Type B pancreatic cell (in vitro differentiated cells): ENCODE results near the gene RAB7A. TPM values are rescaled to one million over a fixed set of nuclear protein-coding genes. Genes with fewer than 3 reads are reported as not detected.

Source experiments
- DNase-seq: peaks from one replicate; pipeline ENCODE4 v3.0.0; 2021; ENCODE audit warnings: mixed read lengths; ENCODE audit not compliant: unreplicated experiment; ENCODE audit errors: extremely low spot score
- H3K27ac Mint-ChIP-seq: 2 replicates; pipeline ENCODE4 v1.8.0; 2021; ENCODE audit warnings: mild to moderate bottlenecking, mixed read lengths
- H3K27me3 Mint-ChIP-seq: 2 replicates; pipeline ENCODE4 v1.8.0; 2021; ENCODE audit warnings: mixed read lengths
- H3K36me3 Mint-ChIP-seq: 2 replicates; pipeline ENCODE4 v1.8.0; 2021; ENCODE audit warnings: mixed read lengths
- H3K4me1 Mint-ChIP-seq: one replicate; pipeline ENCODE4 v1.8.0; 2021; ENCODE audit warnings: mixed read lengths; ENCODE audit not compliant: unreplicated experiment
- H3K4me3 Mint-ChIP-seq: 2 replicates; pipeline ENCODE4 v1.8.0; 2021; ENCODE audit warnings: mild to moderate bottlenecking, mixed read lengths
- H3K9me3 Mint-ChIP-seq: 2 replicates; pipeline ENCODE4 v1.8.0; 2021; ENCODE audit warnings: mixed read lengths
- CTCF ChIP-seq: fragments of 200-600 bp; sonication (generic); conservative IDR thresholded peaks from 2 replicates; pipeline ENCODE4 v1.5.0; 2021; ENCODE audit warnings: antibody characterized with exemption, mild to moderate bottlenecking
- total RNA-seq: library from RNA; stranded (reverse); gene quantifications from 2 replicates; pipeline ENCODE4 v1.2.1, GENCODE V29; 2021; ENCODE audit warnings: low replicate concordance

The RAB7A gene
- total RNA-seq, 1 donor from 2014 or later: 157 TPM

- H3K27me3 Mint-ChIP-seq: no peaks in the 10 kb centered on the region
- no peak for DNase-seq
- no peak for TF ChIP-seq CTCF
- peaks cover 10% of the 10 kb centered on the region for H3K4me1 Mint-ChIP-seq
- H3K9me3 Mint-ChIP-seq: peaks cover 5% of the 10 kb centered on the region
- H3K36me3 Mint-ChIP-seq: peaks cover 20% of the 10 kb centered on the region
- no peak overlapping the region for H3K4me3 Mint-ChIP-seq
- H3K27ac Mint-ChIP-seq: no peak overlapping the region
Measured at GRCh38 chr3:128760881-128761280, 34.9 kb downstream of the RAB7A start.

DNA sequence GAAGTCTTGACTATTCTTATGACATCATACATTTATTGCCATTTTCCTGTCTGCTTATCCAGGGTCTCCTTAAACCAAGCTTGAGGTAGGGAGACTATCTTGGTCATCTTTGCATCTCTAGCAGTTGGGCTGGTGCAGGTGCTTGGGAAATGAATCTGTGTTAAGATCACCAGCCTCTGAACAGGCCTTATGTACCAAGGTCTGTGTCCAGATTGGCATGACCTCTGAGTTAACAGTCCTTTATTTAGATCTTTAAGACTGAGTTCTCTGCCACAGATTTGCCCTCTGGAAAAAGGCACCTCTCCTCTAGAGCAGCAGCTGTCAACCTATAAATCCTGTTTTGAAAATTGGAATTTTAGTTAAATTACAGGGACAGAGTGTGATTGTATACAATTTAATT is 35.4 kb downstream of the RAB7A start:
- Mint-ChIP-seq H3K9me3 (peaks cover 5% of the 10 kb centered on the region), H3K4me1 (peaks cover 14% of the 10 kb centered on the region), H3K36me3 (peaks cover 20% of the 10 kb centered on the region), H3K27me3 (no peaks in the 10 kb centered on the region), H3K27ac (no peak overlapping the region), H3K4me3 (no peak overlapping the region)
- DNase-seq: no peak
- TF ChIP-seq CTCF: no peak

- Mint-ChIP-seq H3K27me3 (no peaks in the 10 kb centered on the region), H3K27ac (no peak overlapping the region), H3K36me3 (peaks cover 17% of the 10 kb centered on the region), H3K4me3 (no peak overlapping the region), H3K9me3 (no peaks in the 10 kb centered on the region), H3K4me1 (peaks cover 24% of the 10 kb centered on the region)
- no peak for DNase-seq
- TF ChIP-seq CTCF: no peak
Measured at GRCh38 chr3:128763967-128764366, 38.0 kb downstream of the RAB7A start.

DNA sequence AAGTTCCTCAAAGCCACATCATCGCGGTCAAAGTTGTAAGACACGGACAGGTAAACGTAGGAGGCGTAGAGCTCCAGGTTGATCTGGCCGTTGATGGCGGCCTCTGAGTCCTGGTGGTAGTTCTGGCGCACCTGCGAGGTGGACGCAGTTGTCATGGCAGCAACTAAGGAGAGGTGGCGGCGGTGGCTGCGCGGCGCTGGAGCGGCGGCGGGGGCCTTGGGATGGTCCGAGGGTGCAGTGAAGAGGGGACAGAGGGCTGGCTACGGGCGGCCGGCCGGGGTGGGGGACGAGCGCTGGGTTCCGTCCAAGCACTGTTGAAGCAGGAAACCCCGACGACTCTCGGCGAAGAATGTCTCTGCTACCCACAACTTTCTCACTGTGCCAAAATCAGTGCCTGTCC is 38.9 kb downstream of the RAB7A start:
- H3K27ac Mint-ChIP-seq: no peak overlapping the region
- peaks cover 26% of the 10 kb centered on the region for H3K4me1 Mint-ChIP-seq
- DNase-seq: no peak
- H3K36me3 Mint-ChIP-seq: peaks cover 21% of the 10 kb centered on the region
- no peak overlapping the region for H3K4me3 Mint-ChIP-seq
- H3K27me3 Mint-ChIP-seq: no peaks in the 10 kb centered on the region
- H3K9me3 Mint-ChIP-seq: no peaks in the 10 kb centered on the region
- no peak for TF ChIP-seq CTCF

GRCh38 chr3:128767094-128767750 is 41.2 kb downstream of the RAB7A start:
- Mint-ChIP-seq H3K27me3 (no peaks in the 10 kb centered on the region), H3K4me1 (peaks cover 22% of the 10 kb centered on the region), H3K27ac (peak overlapping the region; percentile 37), H3K4me3 (no peak overlapping the region), H3K36me3 (peaks cover 29% of the 10 kb centered on the region), H3K9me3 (no peaks in the 10 kb centered on the region)
- DNase-seq: no peak
- no peak for TF ChIP-seq CTCF
